HCT116 (cell line): Measurements from ENCODE around the gene RFTN2. TPM values are rescaled to one million over a fixed set of nuclear protein-coding genes. Genes with fewer than 3 reads are reported as not detected.

Source experiments
- ATAC-seq: fragments of 200-7000 bp; cut with Tn5 transposase; 2 replicates; pipeline ENCODE4 v1.9.1; 2020; ENCODE audit warnings: mild to moderate bottlenecking, moderate library complexity
- BruUV-seq: library from RNA; stranded (reverse); fragments of 400-500 nt; replicated peaks from 2 replicates; lab custom pipeline; 2021; lab: Mats Ljungman, UMichigan
- CTCF ChIA-PET: fragments of 300-600 bp; sonication (Branson Sonifier 250); formaldehyde crosslinking; loops from one replicate; lab custom pipeline; 2021; ENCODE audit warnings: antibody characterized with exemption; lab: Charles Lee
- POLR2A ChIA-PET: fragments of 300-600, 350-600 bp; sonication (Branson Sonifier 250); formaldehyde crosslinking; loops from one replicate; lab custom pipeline; 2021; ENCODE audit warnings: antibody characterized with exemption; lab: Charles Lee
- RAD21 ChIA-PET, 2 experiments: fragments of 300-600 bp; sonication (Branson Sonifier 250); formaldehyde crosslinking; loops; one replicate each; lab custom pipeline; 2023; ENCODE audit warnings: low total read pairs in 2 of 2; ENCODE audit not compliant: uncharacterized antibody in 2 of 2, unreplicated experiment in 2 of 2, low non-redundant PET in 1 of 2; lab: Charles Lee
- DNase-seq: peaks from one replicate; pipeline ENCODE4 v3.0.0-alpha.2; 2010; ENCODE audit warnings: low read depth, low spot score
- H2AFZ ChIP-seq: fragments of 200-600 bp; shearing (Covaris generic), sonication (generic); 2 replicates; pipeline ENCODE4 v1.6.1; 2017; ENCODE audit warnings: low read depth, mixed run types, mixed read lengths, antibody characterized with exemption, low read length; ENCODE audit not compliant: poor library complexity, severe bottlenecking
- H3K27ac ChIP-seq: 2 replicates; pipeline ENCODE4 v1.5.1; 2012; ENCODE audit warnings: low read depth, low read length
- H3K27me3 ChIP-seq: fragments of 200-600 bp; sonication (generic); 2 replicates; pipeline ENCODE4 v1.6.1; 2016; ENCODE audit warnings: mixed run types, low read length, mixed read lengths; ENCODE audit not compliant: insufficient read depth
- H3K36me3 ChIP-seq, 2 experiments: fragments of 200-500 bp in 1 of 2; fragments of 200-600 bp in 1 of 2; sonication (Bioruptor generic) in 1 of 2; sonication (generic) in 1 of 2; 2 replicates each; pipeline versions ENCODE4 v1.5.1 to v1.6.1; 2014 to 2016; ENCODE audit warnings: low read length in 2 of 2, inconsistent platforms in 1 of 2, mixed read lengths in 1 of 2, mixed run types in 1 of 2; ENCODE audit not compliant: insufficient read depth in 2 of 2, control insufficient read depth in 1 of 2
- H3K4me1 ChIP-seq, 2 experiments: fragments of 200-600 bp in 1 of 2; sonication (generic) in 1 of 2; 2 replicates each; pipeline versions ENCODE4 v1.5.1 to v1.6.1; 2012 to 2017; ENCODE audit warnings: low read length in 2 of 2, inconsistent platforms in 1 of 2, mild to moderate bottlenecking in 1 of 2, mixed read lengths in 1 of 2, mixed run types in 1 of 2, moderate library complexity in 1 of 2; ENCODE audit not compliant: insufficient read depth in 2 of 2, control insufficient read depth in 1 of 2
- H3K4me2 ChIP-seq: fragments of 200-600 bp; sonication (generic); 2 replicates; pipeline ENCODE4 v1.6.1; 2017; ENCODE audit warnings: mixed run types, low read length, mixed read lengths
- H3K4me3 ChIP-seq, 2 experiments: fragments of 200-600 bp in 1 of 2; sonication (generic) in 1 of 2; replicated peaks in 1 of 2; 2 replicates each; pipeline ENCODE4 v1.5.1; 2011 to 2016; ENCODE audit warnings: low read length in 2 of 2, control low read depth in 1 of 2, low read depth in 1 of 2, mild to moderate bottlenecking in 1 of 2, mixed read lengths in 1 of 2, mixed run types in 1 of 2
- H3K79me2 ChIP-seq: fragments of 200-600 bp; sonication (generic); 2 replicates; pipeline ENCODE4 v1.6.1; 2017; ENCODE audit warnings: mild to moderate bottlenecking, mixed run types, low read length, moderate library complexity, mixed read lengths; ENCODE audit not compliant: insufficient read depth
- H3K9ac ChIP-seq: fragments of 200-600 bp; sonication (generic); 2 replicates; pipeline ENCODE4 v1.6.1; 2016; ENCODE audit warnings: low read length, mixed read lengths
- H3K9me2 ChIP-seq: fragments of 200-600 bp; sonication (generic), shearing (Covaris generic); 2 replicates; pipeline ENCODE4 v1.6.1; 2017; ENCODE audit warnings: mixed run types, mild to moderate bottlenecking, moderate library complexity; ENCODE audit not compliant: insufficient read depth
- H3K9me3 ChIP-seq, 2 experiments: fragments of 200-500 bp in 1 of 2; fragments of 200-600 bp in 1 of 2; sonication (Bioruptor generic) in 1 of 2; sonication (generic) in 1 of 2; 2 replicates each; pipeline ENCODE4 v1.6.1; 2014 to 2017; ENCODE audit warnings: low read length in 2 of 2, mixed read lengths in 2 of 2, inconsistent platforms in 1 of 2, low read depth in 1 of 2, mild to moderate bottlenecking in 1 of 2, mixed run types in 1 of 2, moderate library complexity in 1 of 2; ENCODE audit not compliant: control insufficient read depth in 1 of 2, insufficient read depth in 1 of 2
- H4K20me1 ChIP-seq: fragments of 200-600 bp; sonication (generic), shearing (Covaris generic); 2 replicates; pipeline ENCODE4 v1.6.1; 2017; ENCODE audit warnings: mixed run types, mild to moderate bottlenecking, moderate library complexity; ENCODE audit not compliant: insufficient read depth
- ELF1 ChIP-seq: IDR thresholded peaks from 2 replicates; pipeline ENCODE4 v1.6.1; 2012; ENCODE audit warnings: low read depth, borderline replicate concordance
- EZH2phosphoT487 ChIP-seq: fragments of 200-600 bp; IDR thresholded peaks from 2 replicates; pipeline ENCODE4 v1.6.1; 2018; ENCODE audit warnings: antibody characterized with exemption, borderline replicate concordance
- FOSL1 ChIP-seq: IDR thresholded peaks from 2 replicates; pipeline ENCODE4 v1.6.1; 2012; ENCODE audit warnings: low read depth
- POLR2A ChIP-seq: IDR thresholded peaks from 2 replicates; pipeline ENCODE4 v1.7.0; 2011; ENCODE audit warnings: borderline replicate concordance; ENCODE audit not compliant: insufficient read depth, insufficient read length; ENCODE audit errors: extremely low read depth
- SIN3A ChIP-seq: IDR thresholded peaks from 2 replicates; pipeline ENCODE4 v1.6.1; 2012; ENCODE audit warnings: low read depth
- SP1 ChIP-seq: IDR thresholded peaks from 2 replicates; pipeline ENCODE4 v1.6.1; 2012; ENCODE audit warnings: low read depth
- TCF7L2 ChIP-seq: IDR thresholded peaks from 2 replicates; pipeline ENCODE4 v1.7.0; 2011; ENCODE audit warnings: borderline replicate concordance, inconsistent platforms; ENCODE audit not compliant: insufficient read depth, insufficient read length; ENCODE audit errors: extremely low read depth
- ZBTB33 ChIP-seq: IDR thresholded peaks from 2 replicates; pipeline ENCODE4 v1.6.1; 2011; ENCODE audit warnings: mild to moderate bottlenecking, low read length, moderate library complexity; ENCODE audit not compliant: insufficient replicate concordance; ENCODE audit errors: extremely low read depth
- intact Hi-C: fragments of 100-400 bp; cut with micrococcal nuclease; formaldehyde crosslinking; loops from 2 replicates; pipeline ENCODE4 v1.10.0; 2022
- total RNA-seq: library from RNA; stranded (reverse); gene quantifications from one replicate; pipeline ENCODE4 v1.2.1, GENCODE V29; 2021; ENCODE audit not compliant: unreplicated experiment

The RFTN2 gene
- total RNA-seq, 1 experiment from 2014 or later, result not detected

- TF ChIP-seq SP1 (no peak), ZBTB33 (no peak)
- TF ChIP-seq, all 23 proteins: peak for 0
Measured at GRCh38 chr2:197598450-197598849, 76.9 kb downstream of the RFTN2 start (continued).

- no peak overlapping the region for H3K4me3 ChIP-seq
- no peaks in the 10 kb centered on the region for H4K20me1 ChIP-seq
- H3K36me3 ChIP-seq, result no peaks in the 10 kb centered on the region
- H3K4me2 ChIP-seq, result no peak overlapping the region
- ChIA-PET CTCF (no interaction called here), POLR2A (no interaction called here), RAD21 (no interaction called here)
- no peaks in the 10 kb centered on the region for H3K9me2 ChIP-seq
- ATAC-seq, result no peak
- no peak overlapping the region for H3K9ac ChIP-seq
- no peaks in the 10 kb centered on the region for H3K79me2 ChIP-seq
- BruUV-seq, result no TSS peak
- no peak overlapping the region for H3K27ac ChIP-seq
- H3K4me1 ChIP-seq, result no peaks in the 10 kb centered on the region
- no peaks in the 10 kb centered on the region for H3K9me3 ChIP-seq
- no peak for DNase-seq
- no peak for TF ChIP-seq TCF7L2
- TF ChIP-seq FOSL1, result no peak
- no peak for TF ChIP-seq ELF1
- TF ChIP-seq POLR2A, result no peak
- TF ChIP-seq EZH2phosphoT487, result no peak
- TF ChIP-seq SIN3A, result no peak
- H3K27me3 ChIP-seq, result no peaks in the 10 kb centered on the region; the same call in 1 of the 2 replicates
- H2AFZ ChIP-seq, result no peak overlapping the region
- intact Hi-C loops, result no loop called here
Measured at GRCh38 chr2:197597166-197597565, 78.2 kb downstream of the RFTN2 start.
